OCI-LY1 (cell line): ENCODE results near the gene THTPA.

Experiments used
- H2AFZ ChIP-seq: fragments of 200-600 bp; sonication (generic), shearing (Covaris generic); 2 replicates; pipeline ENCODE4 v1.6.0; 2014; ENCODE audit warnings: antibody characterized with exemption, mild to moderate bottlenecking, low read length
- H3F3A ChIP-seq: fragments of 200-600 bp; sonication (generic), shearing (Covaris generic); 2 replicates; pipeline ENCODE4 v1.6.0; 2014; ENCODE audit warnings: mild to moderate bottlenecking, antibody characterized with exemption, low read length, moderate library complexity; ENCODE audit not compliant: insufficient read depth
- H3K27ac ChIP-seq: fragments of 200-600 bp; sonication (generic); 2 replicates; pipeline ENCODE4 v1.5.1; 2014; ENCODE audit warnings: low read length, mixed run types, mild to moderate bottlenecking, low read depth; ENCODE audit not compliant: poor library complexity, severe bottlenecking
- H3K27me3 ChIP-seq: fragments of 200-600 bp; sonication (generic); 2 replicates; pipeline ENCODE4 v1.6.0; 2014; ENCODE audit warnings: antibody characterized with exemption, mild to moderate bottlenecking, low read length, moderate library complexity; ENCODE audit not compliant: insufficient read depth
- H3K36me3 ChIP-seq: fragments of 200-600 bp; sonication (generic); 2 replicates; pipeline ENCODE4 v1.6.1; 2014; ENCODE audit warnings: mild to moderate bottlenecking, antibody characterized with exemption, low read length, moderate library complexity, mixed read lengths; ENCODE audit not compliant: insufficient read depth
- H3K4me1 ChIP-seq: fragments of 200-600 bp; sonication (generic); 2 replicates; pipeline ENCODE4 v1.5.1; 2014; ENCODE audit warnings: mild to moderate bottlenecking, low read length, moderate library complexity; ENCODE audit not compliant: insufficient read depth, severe bottlenecking
- H3K4me2 ChIP-seq: fragments of 200-600 bp; sonication (generic), shearing (Covaris generic); 2 replicates; pipeline ENCODE4 v1.6.1; 2014; ENCODE audit warnings: low read length
- H3K4me3 ChIP-seq: fragments of 200-600 bp; sonication (generic); 2 replicates; pipeline ENCODE4 v1.5.1; 2014; ENCODE audit warnings: low read length, low read depth, mild to moderate bottlenecking, mixed read lengths; ENCODE audit not compliant: poor library complexity, severe bottlenecking
- H3K79me2 ChIP-seq: fragments of 200-600 bp; shearing (Covaris generic); 2 replicates; pipeline ENCODE4 v1.6.1; 2016; ENCODE audit warnings: mixed run types, low read length, mixed read lengths; ENCODE audit not compliant: insufficient read depth
- H3K9ac ChIP-seq: fragments of 200-600 bp; sonication (generic), shearing (Covaris generic); 2 replicates; pipeline ENCODE4 v1.6.1; 2014; ENCODE audit warnings: mild to moderate bottlenecking, low read length, mixed read lengths
- H3K9me2 ChIP-seq: fragments of 200-600 bp; sonication (generic), shearing (Covaris generic); 2 replicates; pipeline ENCODE4 v1.6.1; 2014; ENCODE audit warnings: low read depth, mild to moderate bottlenecking, low read length, mixed read lengths
- H3K9me3 ChIP-seq: fragments of 200-600 bp; shearing (Covaris generic); 2 replicates; pipeline ENCODE4 v1.6.1; 2014; ENCODE audit warnings: low read length, mixed read lengths
- H4K20me1 ChIP-seq: fragments of 200-600 bp; sonication (generic), shearing (Covaris generic); 2 replicates; pipeline ENCODE4 v1.6.0; 2016; ENCODE audit warnings: mild to moderate bottlenecking, low read length; ENCODE audit not compliant: insufficient read depth
- EZH2 ChIP-seq: fragments of 200-600 bp; sonication (generic), shearing (Covaris generic); IDR thresholded peaks from 2 replicates; pipeline ENCODE4 v1.8.0; 2017; ENCODE audit warnings: borderline replicate concordance, mixed run types, mild to moderate bottlenecking, antibody characterized with exemption, low read length, moderate library complexity, mixed read lengths
- TF ChIP-seq, protein P1 (sequence below): fragments of 200-600 bp; sonication (generic), shearing (Covaris generic); IDR thresholded peaks from 2 replicates; pipeline ENCODE4 v1.5.1; 2017; ENCODE audit warnings: mild to moderate bottlenecking, antibody characterized with exemption, low read length, moderate library complexity, mixed read lengths

Gene THTPA

GRCh38 chr14:23550812-23551265 lies 5.2 kb upstream of the THTPA start:
- Histone ChIP-seq H4K20me1 (no peaks in the 10 kb centered on the region), H3K4me3 (peak overlapping the region; percentile 66), H3K27me3 (no peaks in the 10 kb centered on the region; the same call in 1 of the 2 replicates), H3K79me2 (no peaks in the 10 kb centered on the region), H3K4me2 (peak overlapping the region; percentile 87), H3K9me2 (no peaks in the 10 kb centered on the region), H3K4me1 (peaks cover 22% of the 10 kb centered on the region), H3K9ac (peak overlapping the region; percentile 52), H2AFZ (no peak overlapping the region; the same call in 1 of the 2 replicates), H3F3A (no peaks in the 10 kb centered on the region), H3K9me3 (no peaks in the 10 kb centered on the region), H3K27ac (no peak overlapping the region), H3K36me3 (no peaks in the 10 kb centered on the region)
- no peak for TF ChIP-seq EZH2
- TF ChIP-seq, protein P1, sequence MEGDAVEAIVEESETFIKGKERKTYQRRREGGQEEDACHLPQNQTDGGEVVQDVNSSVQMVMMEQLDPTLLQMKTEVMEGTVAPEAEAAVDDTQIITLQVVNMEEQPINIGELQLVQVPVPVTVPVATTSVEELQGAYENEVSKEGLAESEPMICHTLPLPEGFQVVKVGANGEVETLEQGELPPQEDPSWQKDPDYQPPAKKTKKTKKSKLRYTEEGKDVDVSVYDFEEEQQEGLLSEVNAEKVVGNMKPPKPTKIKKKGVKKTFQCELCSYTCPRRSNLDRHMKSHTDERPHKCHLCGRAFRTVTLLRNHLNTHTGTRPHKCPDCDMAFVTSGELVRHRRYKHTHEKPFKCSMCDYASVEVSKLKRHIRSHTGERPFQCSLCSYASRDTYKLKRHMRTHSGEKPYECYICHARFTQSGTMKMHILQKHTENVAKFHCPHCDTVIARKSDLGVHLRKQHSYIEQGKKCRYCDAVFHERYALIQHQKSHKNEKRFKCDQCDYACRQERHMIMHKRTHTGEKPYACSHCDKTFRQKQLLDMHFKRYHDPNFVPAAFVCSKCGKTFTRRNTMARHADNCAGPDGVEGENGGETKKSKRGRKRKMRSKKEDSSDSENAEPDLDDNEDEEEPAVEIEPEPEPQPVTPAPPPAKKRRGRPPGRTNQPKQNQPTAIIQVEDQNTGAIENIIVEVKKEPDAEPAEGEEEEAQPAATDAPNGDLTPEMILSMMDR = no peak

GRCh38 chr14:23551266-23552028 lies 4.6 kb upstream of the THTPA start, which contains the start of gene ZFHX2:
Gene ZFHX2, minus strand, starts transcription at chr14:23551765. Its CDS starts 16,440 bp downstream, at chr14:23535325.
- Histone ChIP-seq H3K9ac (peak within 1 kb of the TSS; percentile 52), H3F3A (no peaks in the 10 kb centered on the region), H3K36me3 (no peaks in the 10 kb centered on the region), H3K4me1 (peaks cover 22% of the 10 kb centered on the region), H3K9me3 (no peaks in the 10 kb centered on the region), H3K9me2 (no peaks in the 10 kb centered on the region), H3K27ac (peak within 1 kb of the TSS; percentile 4), H3K27me3 (no peaks in the 10 kb centered on the region; the same call in 1 of the 2 replicates), H2AFZ (no peak within 1 kb of the TSS; the same call in 1 of the 2 replicates), H3K4me3 (peak within 1 kb of the TSS; percentile 66), H4K20me1 (no peaks in the 10 kb centered on the region), H3K4me2 (peak within 1 kb of the TSS; percentile 87), H3K79me2 (no peaks in the 10 kb centered on the region)
- TF ChIP-seq, protein P1 = no peak
- no peak for TF ChIP-seq EZH2

- peak overlapping the region; percentile 97 for H3K9ac ChIP-seq
- peak overlapping the region; percentile 68 for H3K27ac ChIP-seq
- H3K79me2 ChIP-seq = no peaks in the 10 kb centered on the region
- no peaks in the 10 kb centered on the region for H4K20me1 ChIP-seq
- H3K36me3 ChIP-seq = peaks cover 17% of the 10 kb centered on the region; the same call in 1 of the 2 replicates
- no peak overlapping the region for H2AFZ ChIP-seq
- no peak for TF ChIP-seq EZH2
- TF ChIP-seq, protein P1 = no peak
- peaks cover 48% of the 10 kb centered on the region for H3K4me1 ChIP-seq
- peak overlapping the region; percentile 90 for H3K4me2 ChIP-seq
- H3K9me3 ChIP-seq = no peaks in the 10 kb centered on the region
- no peaks in the 10 kb centered on the region for H3F3A ChIP-seq
- H3K4me3 ChIP-seq = peak overlapping the region; percentile 82
- no peaks in the 10 kb centered on the region; the same call in 1 of the 2 replicates for H3K27me3 ChIP-seq
- H3K9me2 ChIP-seq = no peaks in the 10 kb centered on the region
Observed at GRCh38 chr14:23555533-23555881, 564 bp upstream of the THTPA start.
